ENCODE data around the gene TP53BP2. TPM values are rescaled to one million over a fixed set of nuclear protein-coding genes. Genes with fewer than 3 reads are reported as not detected.

Gene TP53BP2
- total RNA-seq, 1 donor from 2014 or later, result 34.4 TPM

DNA sequence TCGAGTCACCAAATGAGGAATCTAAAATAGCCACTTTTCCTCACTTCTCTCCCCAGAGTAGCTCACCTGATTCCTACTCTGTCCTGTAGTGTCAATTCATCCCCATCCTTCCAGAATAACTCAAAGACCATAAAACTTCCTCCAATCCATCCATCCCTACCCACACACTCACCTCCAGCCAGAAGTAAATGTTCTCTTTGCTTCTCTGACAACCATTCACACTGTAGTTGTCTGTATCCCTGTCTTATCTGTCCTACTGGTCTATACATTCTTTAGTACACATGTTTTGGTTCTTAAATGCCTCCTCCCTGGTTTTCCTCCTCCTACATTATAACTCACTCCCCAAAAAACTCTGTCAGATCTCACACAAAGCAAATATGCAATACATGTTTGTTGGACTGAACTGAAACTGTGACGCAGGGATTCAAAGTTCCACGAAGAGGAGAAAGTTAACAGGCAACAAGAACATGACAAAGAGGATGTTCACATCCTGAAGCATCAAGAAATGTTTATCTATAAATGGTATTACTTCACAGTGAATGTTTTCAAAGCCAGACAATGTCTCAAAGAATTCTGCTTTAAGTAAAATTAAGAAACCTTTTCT lies 11.0 kb downstream of the TP53BP2 start:
- Histone ChIP-seq H3K9me3 (ENCODE audit: control insufficient read depth in 3 of 3, low read length in 3 of 3) (no peaks in the 10 kb centered on the region), H3K27ac (ENCODE audit: low read depth, low read length) (peak overlapping the region; percentile 36), H3K27me3 (ENCODE audit: control insufficient read depth in 3 of 3, insufficient read depth in 3 of 3, low read length in 3 of 3) (no peaks in the 10 kb centered on the region), H3K4me3 (ENCODE audit: low read length in 3 of 3) (no peak overlapping the region), H3K4me1 (ENCODE audit: control insufficient read depth in 3 of 3, insufficient read depth in 3 of 3, low read length in 3 of 3) (peaks cover 28 to 38% (median 32%) of the 10 kb centered on the region in 3 donors), H3K36me3 (ENCODE audit: control insufficient read depth in 3 of 3, insufficient read depth in 3 of 3, low read length in 3 of 3) (no peaks in the 10 kb centered on the region), H3K9ac (ENCODE audit: low read depth in 1 of 3, low read length in 3 of 3) (no peak overlapping the region)

DNA sequence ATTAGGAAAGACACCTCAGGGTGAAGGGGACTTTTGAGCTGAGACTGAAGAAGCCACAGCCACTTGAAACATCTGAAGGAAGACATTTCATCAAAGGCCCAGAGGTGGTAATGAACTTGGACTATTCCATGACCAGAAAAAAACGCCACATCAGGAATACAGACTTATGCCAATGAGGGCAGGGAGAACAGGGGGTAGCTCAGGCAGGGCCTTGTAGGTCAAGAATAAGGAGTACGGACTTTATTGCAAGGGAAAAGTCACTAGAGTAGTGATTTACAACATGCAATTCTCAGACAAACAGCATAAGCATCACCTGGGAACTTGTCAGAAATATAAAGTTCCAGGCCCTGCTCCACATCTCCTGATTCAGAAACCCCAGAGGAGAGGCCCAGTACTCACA lies 11.8 kb downstream of the TP53BP2 start:
- peaks cover 28 to 38% (median 32%) of the 10 kb centered on the region in 3 donors for H3K4me1 ChIP-seq (ENCODE audit: control insufficient read depth in 3 of 3, insufficient read depth in 3 of 3, low read length in 3 of 3)
- no peak overlapping the region for H3K27ac ChIP-seq (ENCODE audit: low read depth, low read length)
- H3K27me3 ChIP-seq (ENCODE audit: control insufficient read depth in 3 of 3, insufficient read depth in 3 of 3, low read length in 3 of 3), result no peaks in the 10 kb centered on the region
- no peaks in the 10 kb centered on the region for H3K36me3 ChIP-seq (ENCODE audit: control insufficient read depth in 3 of 3, insufficient read depth in 3 of 3, low read length in 3 of 3)
- no peak overlapping the region for H3K4me3 ChIP-seq (ENCODE audit: low read length in 3 of 3)
- no peak overlapping the region for H3K9ac ChIP-seq (ENCODE audit: low read depth in 1 of 3, low read length in 3 of 3)
- no peaks in the 10 kb centered on the region for H3K9me3 ChIP-seq (ENCODE audit: control insufficient read depth in 3 of 3, low read length in 3 of 3)

DNA sequence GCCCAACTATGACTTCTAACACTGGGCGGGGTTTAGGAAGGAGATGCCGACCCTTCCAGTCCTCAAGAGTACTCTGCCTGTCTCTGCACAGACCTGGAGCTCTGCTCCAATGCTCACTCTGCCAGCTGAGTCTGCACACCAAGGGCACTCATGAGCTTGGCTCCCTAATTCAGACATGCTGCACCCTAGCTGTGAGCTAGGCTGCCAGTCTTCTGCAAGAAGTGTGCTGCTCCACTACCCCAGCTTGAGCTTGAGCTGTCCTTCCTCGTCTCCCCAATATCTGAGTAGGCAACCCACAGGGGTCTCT lies 13.2 kb downstream of the TP53BP2 start:
- H3K27me3 ChIP-seq (ENCODE audit: control insufficient read depth in 3 of 3, insufficient read depth in 3 of 3, low read length in 3 of 3), result no peaks in the 10 kb centered on the region
- peak overlapping the region; percentile 20 to 48 (median 25) for H3K9ac ChIP-seq (ENCODE audit: low read depth in 1 of 3, low read length in 3 of 3)
- peak overlapping the region; percentile 74 for H3K27ac ChIP-seq (ENCODE audit: low read depth, low read length)
- H3K36me3 ChIP-seq (ENCODE audit: control insufficient read depth in 3 of 3, insufficient read depth in 3 of 3, low read length in 3 of 3), result no peaks in the 10 kb centered on the region
- no peak overlapping the region for H3K4me3 ChIP-seq (ENCODE audit: low read length in 3 of 3)
- H3K9me3 ChIP-seq (ENCODE audit: control insufficient read depth in 3 of 3, low read length in 3 of 3), result no peaks in the 10 kb centered on the region
- H3K4me1 ChIP-seq (ENCODE audit: control insufficient read depth in 3 of 3, insufficient read depth in 3 of 3, low read length in 3 of 3), result peaks cover 20 to 33% (median 27%) of the 10 kb centered on the region in 3 donors

DNA sequence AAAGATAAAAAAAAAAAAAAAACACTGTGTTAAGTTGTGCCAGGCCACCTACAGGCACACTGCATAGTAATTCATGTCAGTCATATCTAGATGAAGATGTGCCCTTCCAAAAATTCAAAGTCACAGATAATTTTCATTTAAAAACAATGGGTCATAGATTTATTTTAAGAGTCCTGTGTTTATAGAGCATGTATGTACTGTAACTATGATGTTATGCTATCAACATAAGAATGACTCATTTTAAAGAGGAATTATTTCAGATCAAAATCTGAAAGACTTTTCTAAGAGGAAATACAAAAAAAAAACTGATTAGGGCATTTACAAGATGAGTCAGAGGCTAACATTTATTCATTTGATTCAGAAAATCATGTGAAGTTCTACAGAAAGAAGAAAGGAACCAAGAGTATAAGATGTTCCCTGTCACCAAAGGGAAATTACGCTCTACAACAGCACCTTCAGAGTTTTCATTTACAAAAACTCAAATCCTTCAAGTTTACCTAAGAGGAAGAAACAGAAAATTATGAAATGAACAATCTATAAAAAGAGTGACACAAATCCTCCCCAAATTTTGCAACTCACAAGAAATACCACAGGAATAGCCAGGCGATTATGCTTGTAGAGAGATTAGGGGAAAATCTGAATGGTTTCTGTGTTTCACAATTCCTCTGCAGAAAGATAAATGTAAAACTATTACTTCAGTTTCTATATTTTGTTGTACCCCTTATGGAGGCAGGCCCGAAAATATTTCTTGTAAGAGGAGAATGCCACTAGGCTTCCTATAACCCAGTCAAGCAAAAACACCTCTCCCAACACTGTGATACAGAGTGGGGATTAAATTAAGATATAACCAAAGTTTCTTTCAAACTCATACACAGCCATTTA lies 13.8 kb downstream of the TP53BP2 start:
- Histone ChIP-seq H3K9ac (ENCODE audit: low read depth in 1 of 3, low read length in 3 of 3) (peak overlapping the region; percentile 20 to 25 (median 23)), H3K9me3 (ENCODE audit: control insufficient read depth in 3 of 3, low read length in 3 of 3) (no peaks in the 10 kb centered on the region), H3K27ac (ENCODE audit: low read depth, low read length) (peak overlapping the region; percentile 74), H3K36me3 (ENCODE audit: control insufficient read depth in 3 of 3, insufficient read depth in 3 of 3, low read length in 3 of 3) (no peaks in the 10 kb centered on the region), H3K4me1 (ENCODE audit: control insufficient read depth in 3 of 3, insufficient read depth in 3 of 3, low read length in 3 of 3) (peaks cover 14 to 31% (median 25%) of the 10 kb centered on the region in 3 donors), H3K27me3 (ENCODE audit: control insufficient read depth in 3 of 3, insufficient read depth in 3 of 3, low read length in 3 of 3) (no peaks in the 10 kb centered on the region), H3K4me3 (ENCODE audit: low read length in 3 of 3) (no peak overlapping the region)

DNA sequence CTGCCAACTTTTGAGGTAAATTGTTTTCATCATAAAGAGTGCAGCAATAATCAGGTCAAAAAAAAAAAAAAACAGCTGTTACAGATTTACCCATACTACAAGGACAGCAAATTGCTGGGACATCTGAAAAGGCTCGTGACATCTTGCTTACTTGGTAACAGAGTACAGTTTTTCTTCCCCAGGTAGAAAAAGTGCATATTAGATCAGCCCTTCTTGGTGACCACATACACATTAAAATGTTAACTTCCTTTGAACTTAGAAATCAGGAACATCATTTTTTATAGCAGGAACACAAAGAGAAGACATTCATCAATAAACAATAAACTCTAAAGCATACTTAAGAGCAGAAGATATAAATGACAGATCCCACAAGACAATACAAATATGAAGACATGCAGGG lies 16.1 kb downstream of the TP53BP2 start:
- Histone ChIP-seq H3K9me3 (ENCODE audit: control insufficient read depth in 3 of 3, low read length in 3 of 3) (no peaks in the 10 kb centered on the region), H3K27ac (ENCODE audit: low read depth, low read length) (no peak overlapping the region), H3K36me3 (ENCODE audit: control insufficient read depth in 3 of 3, insufficient read depth in 3 of 3, low read length in 3 of 3) (no peaks in the 10 kb centered on the region), H3K27me3 (ENCODE audit: control insufficient read depth in 3 of 3, insufficient read depth in 3 of 3, low read length in 3 of 3) (no peaks in the 10 kb centered on the region), H3K4me1 (ENCODE audit: control insufficient read depth in 3 of 3, insufficient read depth in 3 of 3, low read length in 3 of 3) (peaks cover 8 to 32% (median 15%) of the 10 kb centered on the region in 3 donors), H3K4me3 (ENCODE audit: low read length in 3 of 3) (no peak overlapping the region), H3K9ac (ENCODE audit: low read depth in 1 of 3, low read length in 3 of 3) (no peak overlapping the region)

DNA sequence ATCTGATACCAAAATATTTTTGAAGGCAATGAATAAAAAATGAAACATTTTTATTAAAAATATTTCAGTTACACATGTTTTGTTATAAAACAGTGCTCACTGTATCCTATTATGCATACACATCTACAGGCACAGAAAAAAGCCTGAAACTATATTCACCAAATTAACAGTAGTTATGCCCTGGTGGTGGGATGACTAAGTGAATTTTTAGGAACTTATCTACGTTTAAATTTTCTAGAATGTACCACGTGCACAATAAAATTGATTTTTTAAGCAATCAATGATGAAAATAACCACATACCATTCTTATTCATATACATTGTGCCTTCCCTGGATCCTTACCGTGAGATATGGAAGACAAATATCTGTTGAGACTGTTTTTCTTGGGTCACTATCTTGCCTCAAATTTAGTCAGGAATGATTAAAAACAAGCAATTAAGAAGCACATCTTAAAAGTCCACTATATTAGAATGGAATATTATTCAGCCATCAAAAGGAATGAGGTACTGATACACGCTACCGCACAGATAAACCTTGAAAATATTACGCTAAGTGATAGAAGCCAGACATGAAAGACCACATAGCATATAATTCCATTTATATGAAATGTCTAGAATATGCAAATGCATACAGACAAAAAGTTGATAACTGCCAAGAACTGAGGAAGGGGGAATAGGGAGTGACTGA lies 17.4 kb downstream of the TP53BP2 start:
- Histone ChIP-seq H3K36me3 (ENCODE audit: control insufficient read depth in 3 of 3, insufficient read depth in 3 of 3, low read length in 3 of 3) (no peaks in the 10 kb centered on the region), H3K4me3 (ENCODE audit: low read length in 3 of 3) (no peak overlapping the region), H3K9me3 (ENCODE audit: control insufficient read depth in 3 of 3, low read length in 3 of 3) (no peaks in the 10 kb centered on the region), H3K9ac (ENCODE audit: low read depth in 1 of 3, low read length in 3 of 3) (no peak overlapping the region), H3K27me3 (ENCODE audit: control insufficient read depth in 3 of 3, insufficient read depth in 3 of 3, low read length in 3 of 3) (no peaks in the 10 kb centered on the region), H3K27ac (ENCODE audit: low read depth, low read length) (no peak overlapping the region), H3K4me1 (ENCODE audit: control insufficient read depth in 3 of 3, insufficient read depth in 3 of 3, low read length in 3 of 3) (peaks cover 8 to 30% (median 17%) of the 10 kb centered on the region in 3 donors)

DNA sequence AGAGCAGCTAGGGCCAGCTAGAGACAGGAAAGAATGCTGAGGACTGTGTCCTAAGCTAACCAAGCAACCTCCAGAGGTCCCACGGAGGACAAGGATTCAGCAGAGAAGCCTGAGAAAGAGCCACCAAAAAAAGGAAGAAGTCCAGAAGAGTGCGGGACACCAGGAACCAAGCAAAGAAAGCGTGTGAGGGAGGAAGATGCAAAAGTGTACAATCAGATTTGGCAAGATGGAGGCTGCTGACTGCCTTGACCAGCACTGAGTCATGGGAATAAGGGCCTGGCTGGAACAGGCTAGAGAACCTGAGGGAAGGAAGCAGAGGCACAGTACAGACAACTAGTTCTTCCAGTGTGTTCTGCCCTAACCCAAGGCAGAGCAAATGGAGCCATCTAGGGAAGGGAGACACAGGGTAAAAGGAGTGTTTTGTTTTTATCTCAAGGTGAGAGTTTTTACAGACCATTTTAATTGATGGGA lies 18.5 kb downstream of the TP53BP2 start:
- H3K36me3 ChIP-seq (ENCODE audit: control insufficient read depth in 3 of 3, insufficient read depth in 3 of 3, low read length in 3 of 3), result no peaks in the 10 kb centered on the region
- H3K9me3 ChIP-seq (ENCODE audit: control insufficient read depth in 3 of 3, low read length in 3 of 3), result no peaks in the 10 kb centered on the region
- no peak overlapping the region for H3K4me3 ChIP-seq (ENCODE audit: low read length in 3 of 3)
- no peak overlapping the region for H3K27ac ChIP-seq (ENCODE audit: low read depth, low read length)
- H3K27me3 ChIP-seq (ENCODE audit: control insufficient read depth in 3 of 3, insufficient read depth in 3 of 3, low read length in 3 of 3), result no peaks in the 10 kb centered on the region
- H3K4me1 ChIP-seq (ENCODE audit: control insufficient read depth in 3 of 3, insufficient read depth in 3 of 3, low read length in 3 of 3), result peaks cover 4 to 22% (median 10%) of the 10 kb centered on the region in 3 donors
- no peak overlapping the region for H3K9ac ChIP-seq (ENCODE audit: low read depth in 1 of 3, low read length in 3 of 3)

DNA sequence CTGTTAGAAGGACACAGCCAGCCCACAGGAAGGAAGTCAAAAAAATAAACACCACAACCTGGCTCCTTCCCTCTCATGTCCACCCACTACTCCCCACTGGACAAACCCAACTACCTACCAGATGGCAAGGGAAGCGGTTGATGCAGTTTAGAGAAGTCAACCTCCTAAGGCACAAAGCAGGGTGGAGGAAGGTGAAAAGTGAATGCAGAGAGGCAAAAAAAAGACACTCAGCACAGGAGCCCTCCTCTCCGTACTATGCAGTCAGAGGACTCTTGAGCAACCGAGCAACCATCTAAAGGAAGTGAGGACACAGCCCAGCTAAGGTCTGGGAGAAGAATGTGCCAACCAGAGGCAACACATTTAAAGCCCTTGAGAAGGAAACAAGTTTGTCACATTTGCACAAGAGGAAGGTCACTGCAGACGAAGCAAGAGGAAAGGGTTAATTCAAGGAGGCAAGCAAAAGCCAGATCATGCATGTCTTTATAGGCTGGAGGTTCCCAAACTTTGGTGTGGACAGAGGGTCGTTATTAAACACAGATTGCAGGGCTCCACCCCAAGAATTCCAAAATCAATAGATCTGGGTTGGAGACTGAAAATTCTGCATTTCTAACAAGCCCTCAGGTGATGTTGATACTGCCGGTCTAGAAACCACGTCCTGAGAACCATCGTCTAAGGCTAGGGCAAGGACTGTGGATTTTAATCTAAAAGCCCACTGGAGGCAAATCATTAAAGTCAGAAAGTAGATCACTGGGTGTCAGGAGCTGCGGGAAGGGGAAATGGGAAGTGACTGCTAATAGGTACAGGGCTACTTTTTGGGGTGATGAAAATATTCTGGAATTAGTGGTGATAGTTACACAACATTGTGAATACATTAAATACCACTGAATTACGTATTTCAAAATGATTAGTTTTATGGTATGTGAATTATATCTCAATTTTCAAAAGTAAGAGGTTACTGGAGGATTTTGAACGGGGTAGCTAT lies 19.7 kb downstream of the TP53BP2 start:
- Histone ChIP-seq H3K4me1 (ENCODE audit: control insufficient read depth in 3 of 3, insufficient read depth in 3 of 3, low read length in 3 of 3) (peaks cover 7 to 24% (median 10%) of the 10 kb centered on the region in 3 donors), H3K9ac (ENCODE audit: low read depth in 1 of 3, low read length in 3 of 3) (no peak overlapping the region), H3K27ac (ENCODE audit: low read depth, low read length) (no peak overlapping the region)

DNA sequence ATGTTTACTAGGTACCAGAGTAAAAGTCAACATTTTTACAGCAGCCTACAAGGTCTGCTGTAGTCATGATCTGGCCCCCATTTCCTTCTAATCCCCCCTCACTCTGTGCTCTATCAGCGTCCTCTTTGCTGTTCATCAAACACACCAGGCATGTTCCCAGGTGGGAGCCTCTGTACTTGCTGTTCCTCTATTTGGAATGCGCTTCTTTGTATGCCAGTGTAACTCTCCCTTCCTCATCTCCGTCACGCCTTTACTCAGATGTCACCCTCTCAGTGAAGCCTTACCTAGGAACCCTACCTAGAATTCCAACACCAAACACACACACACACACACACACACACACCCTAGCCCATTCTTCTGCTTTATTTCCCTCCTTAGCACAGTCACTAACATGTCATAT lies 21.0 kb downstream of the TP53BP2 start:
- Histone ChIP-seq H3K4me3 (ENCODE audit: low read length in 3 of 3) (no peak overlapping the region), H3K4me1 (ENCODE audit: control insufficient read depth in 3 of 3, insufficient read depth in 3 of 3, low read length in 3 of 3) (peaks cover 18 to 38% (median 19%) of the 10 kb centered on the region in 3 donors), H3K9ac (ENCODE audit: low read depth in 1 of 3, low read length in 3 of 3) (peak overlapping the region in 1 of 3 donors; percentile 25), H3K36me3 (ENCODE audit: control insufficient read depth in 3 of 3, insufficient read depth in 3 of 3, low read length in 3 of 3) (peaks cover 0 to 4% (median 0%) of the 10 kb centered on the region in 3 donors), H3K27ac (ENCODE audit: low read depth, low read length) (no peak overlapping the region), H3K27me3 (ENCODE audit: control insufficient read depth in 3 of 3, insufficient read depth in 3 of 3, low read length in 3 of 3) (no peaks in the 10 kb centered on the region), H3K9me3 (ENCODE audit: control insufficient read depth in 3 of 3, low read length in 3 of 3) (no peaks in the 10 kb centered on the region)

More for the DNA sequence above, 19.7 kb downstream of the TP53BP2 start:
- H3K4me3 ChIP-seq (ENCODE audit: low read length in 3 of 3), result no peak overlapping the region
- H3K27me3 ChIP-seq (ENCODE audit: control insufficient read depth in 3 of 3, insufficient read depth in 3 of 3, low read length in 3 of 3), result no peaks in the 10 kb centered on the region
- H3K9me3 ChIP-seq (ENCODE audit: control insufficient read depth in 3 of 3, low read length in 3 of 3), result no peaks in the 10 kb centered on the region
- no peaks in the 10 kb centered on the region for H3K36me3 ChIP-seq (ENCODE audit: control insufficient read depth in 3 of 3, insufficient read depth in 3 of 3, low read length in 3 of 3)
